Type B pancreatic cell (in vitro differentiated cells): ENCODE measurements around the gene AGAP3. TPM values are rescaled to one million over a fixed set of nuclear protein-coding genes. Genes with fewer than 3 reads are reported as not detected.
A peak's percentile ranks its signal among the peaks of the same experiment; 100 is the strongest.

Experiments used
- DNase-seq: peaks from one replicate; pipeline ENCODE4 v3.0.0; 2021; ENCODE audit warnings: mixed read lengths; ENCODE audit not compliant: unreplicated experiment; ENCODE audit errors: extremely low spot score
- H3K27ac Mint-ChIP-seq: 2 replicates; pipeline ENCODE4 v1.8.0; 2021; ENCODE audit warnings: mild to moderate bottlenecking, mixed read lengths
- H3K27me3 Mint-ChIP-seq: 2 replicates; pipeline ENCODE4 v1.8.0; 2021; ENCODE audit warnings: mixed read lengths
- H3K36me3 Mint-ChIP-seq: 2 replicates; pipeline ENCODE4 v1.8.0; 2021; ENCODE audit warnings: mixed read lengths
- H3K4me1 Mint-ChIP-seq: one replicate; pipeline ENCODE4 v1.8.0; 2021; ENCODE audit warnings: mixed read lengths; ENCODE audit not compliant: unreplicated experiment
- H3K4me3 Mint-ChIP-seq: 2 replicates; pipeline ENCODE4 v1.8.0; 2021; ENCODE audit warnings: mild to moderate bottlenecking, mixed read lengths
- H3K9me3 Mint-ChIP-seq: 2 replicates; pipeline ENCODE4 v1.8.0; 2021; ENCODE audit warnings: mixed read lengths
- total RNA-seq: library from RNA; stranded (reverse); gene quantifications from 2 replicates; pipeline ENCODE4 v1.2.1, GENCODE V29; 2021; ENCODE audit warnings: low replicate concordance
- TF ChIP-seq, protein P1 (sequence below): fragments of 200-600 bp; sonication (generic); conservative IDR thresholded peaks from 2 replicates; pipeline ENCODE4 v1.5.0; 2021; ENCODE audit warnings: antibody characterized with exemption, mild to moderate bottlenecking

The AGAP3 gene
- total RNA-seq, 1 donor from 2014 or later, result 114 TPM

DNA sequence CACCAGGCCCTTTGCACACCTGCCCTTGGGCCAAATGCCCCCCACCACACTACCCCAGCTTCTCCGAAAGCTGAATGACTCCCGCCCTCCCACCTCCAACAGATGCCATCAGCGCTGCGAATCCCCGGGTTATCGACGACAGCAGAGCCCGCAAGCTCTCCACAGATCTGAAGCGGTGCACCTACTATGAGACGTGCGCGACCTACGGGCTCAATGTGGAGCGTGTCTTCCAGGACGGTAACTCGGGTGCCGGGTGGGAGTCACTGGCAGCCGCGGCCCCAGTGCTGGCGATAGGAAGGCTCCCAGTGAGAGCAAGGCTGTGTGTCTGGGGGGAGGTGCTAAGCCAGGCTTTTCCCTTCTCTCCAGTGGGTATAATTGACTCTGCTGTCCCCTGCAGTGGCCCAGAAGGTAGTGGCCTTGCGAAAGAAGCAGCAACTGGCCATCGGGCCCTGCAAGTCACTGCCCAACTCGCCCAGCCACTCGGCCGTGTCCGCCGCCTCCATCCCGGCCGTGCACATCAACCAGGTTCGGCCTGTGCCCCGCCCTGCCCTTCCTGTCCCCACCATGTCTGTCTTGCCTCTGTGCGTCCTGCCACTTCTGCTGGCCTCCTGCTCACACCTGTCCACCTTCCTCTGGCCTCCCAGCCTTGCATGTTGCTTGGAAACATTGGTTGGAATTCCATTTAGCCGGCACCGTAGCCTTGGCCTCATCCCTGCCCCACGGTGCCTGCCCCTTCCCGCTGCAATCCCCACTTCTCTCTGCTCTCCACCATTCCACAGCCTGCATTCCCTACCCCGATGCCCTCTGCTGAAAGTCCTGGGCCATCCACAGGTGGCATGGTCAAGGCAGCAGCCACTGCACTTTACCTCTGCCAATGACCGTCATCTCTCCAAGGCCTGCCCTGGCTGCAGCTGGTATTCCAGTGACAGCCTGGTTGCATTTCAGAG lies 32.1 kb downstream of the AGAP3 start:
- no peak overlapping the region for H3K27ac Mint-ChIP-seq
- peaks cover 9% of the 10 kb centered on the region for H3K4me1 Mint-ChIP-seq
- DNase-seq, result no peak
- H3K27me3 Mint-ChIP-seq, result peaks cover 3% of the 10 kb centered on the region
- H3K36me3 Mint-ChIP-seq, result peaks cover 7% of the 10 kb centered on the region
- H3K9me3 Mint-ChIP-seq, result no peaks in the 10 kb centered on the region
- TF ChIP-seq, protein P1, sequence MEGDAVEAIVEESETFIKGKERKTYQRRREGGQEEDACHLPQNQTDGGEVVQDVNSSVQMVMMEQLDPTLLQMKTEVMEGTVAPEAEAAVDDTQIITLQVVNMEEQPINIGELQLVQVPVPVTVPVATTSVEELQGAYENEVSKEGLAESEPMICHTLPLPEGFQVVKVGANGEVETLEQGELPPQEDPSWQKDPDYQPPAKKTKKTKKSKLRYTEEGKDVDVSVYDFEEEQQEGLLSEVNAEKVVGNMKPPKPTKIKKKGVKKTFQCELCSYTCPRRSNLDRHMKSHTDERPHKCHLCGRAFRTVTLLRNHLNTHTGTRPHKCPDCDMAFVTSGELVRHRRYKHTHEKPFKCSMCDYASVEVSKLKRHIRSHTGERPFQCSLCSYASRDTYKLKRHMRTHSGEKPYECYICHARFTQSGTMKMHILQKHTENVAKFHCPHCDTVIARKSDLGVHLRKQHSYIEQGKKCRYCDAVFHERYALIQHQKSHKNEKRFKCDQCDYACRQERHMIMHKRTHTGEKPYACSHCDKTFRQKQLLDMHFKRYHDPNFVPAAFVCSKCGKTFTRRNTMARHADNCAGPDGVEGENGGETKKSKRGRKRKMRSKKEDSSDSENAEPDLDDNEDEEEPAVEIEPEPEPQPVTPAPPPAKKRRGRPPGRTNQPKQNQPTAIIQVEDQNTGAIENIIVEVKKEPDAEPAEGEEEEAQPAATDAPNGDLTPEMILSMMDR, result no peak
- no peak overlapping the region for H3K4me3 Mint-ChIP-seq

DNA sequence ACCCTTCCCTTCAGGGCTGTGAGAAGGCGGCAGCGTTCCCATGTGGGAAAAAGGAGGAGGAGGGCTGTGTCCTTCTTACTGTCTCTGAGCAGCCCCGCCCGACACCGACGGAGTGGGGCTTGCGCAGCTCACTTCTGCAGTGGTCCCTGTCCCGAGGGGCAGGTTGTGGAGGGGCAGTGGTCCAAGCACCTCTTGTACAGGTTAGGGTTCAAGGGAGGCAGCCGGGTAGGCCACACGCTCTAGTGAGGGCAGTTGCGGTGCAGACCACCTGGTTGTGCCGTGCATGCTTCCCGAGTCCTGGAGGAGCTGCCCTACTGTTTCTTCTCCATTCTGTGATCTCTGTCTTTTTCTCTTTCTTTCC lies 32.8 kb downstream of the AGAP3 start:
- Mint-ChIP-seq H3K4me3 (no peak overlapping the region), H3K27me3 (peaks cover 5% of the 10 kb centered on the region), H3K9me3 (no peaks in the 10 kb centered on the region), H3K4me1 (peaks cover 8% of the 10 kb centered on the region), H3K27ac (peak overlapping the region; percentile 52), H3K36me3 (peaks cover 10% of the 10 kb centered on the region)
- DNase-seq, result no peak
- TF ChIP-seq, protein P1, result no peak

DNA sequence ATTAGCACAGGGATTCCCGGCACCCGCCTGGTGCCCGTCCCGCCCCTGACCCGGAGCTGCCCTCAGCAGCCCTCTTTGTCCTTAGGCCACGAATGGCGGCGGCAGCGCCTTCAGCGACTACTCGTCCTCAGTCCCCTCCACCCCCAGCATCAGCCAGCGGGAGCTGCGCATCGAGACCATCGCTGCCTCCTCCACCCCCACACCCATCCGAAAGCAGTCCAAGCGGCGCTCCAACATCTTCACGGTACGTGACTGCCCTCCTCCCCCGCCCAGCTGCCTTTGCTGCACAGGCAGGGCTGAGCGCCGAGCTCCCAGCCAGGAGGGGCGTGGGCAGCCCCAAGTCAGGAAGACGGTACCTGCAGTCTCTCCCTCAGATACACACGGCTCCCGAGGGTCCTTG lies 33.6 kb downstream of the AGAP3 start:
- TF ChIP-seq, protein P1, result no peak
- H3K9me3 Mint-ChIP-seq, result no peaks in the 10 kb centered on the region

DNA sequence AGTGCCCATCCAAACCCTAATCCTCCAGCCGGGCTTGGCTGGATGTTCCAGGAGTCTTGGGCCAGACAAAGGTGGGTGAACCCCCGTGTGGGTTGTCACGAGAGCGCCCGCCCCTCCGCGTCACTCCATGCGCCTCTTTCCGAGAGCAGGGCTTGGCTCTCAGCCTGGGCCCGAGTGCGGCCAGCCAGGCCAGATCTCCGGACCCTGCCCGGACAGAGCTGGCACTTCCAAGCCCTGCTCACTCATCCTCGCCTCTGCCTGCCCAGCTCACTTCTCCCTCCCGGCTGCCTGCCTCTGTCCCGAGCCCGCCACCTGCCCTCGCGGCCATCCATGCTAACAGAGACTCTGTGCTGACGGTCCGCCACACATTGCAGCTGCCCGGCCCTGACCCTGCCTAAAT lies 34.6 kb downstream of the AGAP3 start:
- TF ChIP-seq, protein P1, result no peak
- H3K36me3 Mint-ChIP-seq, result peaks cover 12% of the 10 kb centered on the region
- no peaks in the 10 kb centered on the region for H3K9me3 Mint-ChIP-seq
- DNase-seq, result no peak
- peaks cover 3% of the 10 kb centered on the region for H3K27me3 Mint-ChIP-seq
- no peak overlapping the region for H3K27ac Mint-ChIP-seq
- peaks cover 12% of the 10 kb centered on the region for H3K4me1 Mint-ChIP-seq
- H3K4me3 Mint-ChIP-seq, result no peak overlapping the region

More for the DNA sequence above, 33.6 kb downstream of the AGAP3 start:
- DNase-seq, result no peak
- Mint-ChIP-seq H3K36me3 (peaks cover 12% of the 10 kb centered on the region), H3K27ac (no peak overlapping the region), H3K4me1 (peaks cover 15% of the 10 kb centered on the region), H3K4me3 (no peak overlapping the region), H3K27me3 (peaks cover 6% of the 10 kb centered on the region)

DNA sequence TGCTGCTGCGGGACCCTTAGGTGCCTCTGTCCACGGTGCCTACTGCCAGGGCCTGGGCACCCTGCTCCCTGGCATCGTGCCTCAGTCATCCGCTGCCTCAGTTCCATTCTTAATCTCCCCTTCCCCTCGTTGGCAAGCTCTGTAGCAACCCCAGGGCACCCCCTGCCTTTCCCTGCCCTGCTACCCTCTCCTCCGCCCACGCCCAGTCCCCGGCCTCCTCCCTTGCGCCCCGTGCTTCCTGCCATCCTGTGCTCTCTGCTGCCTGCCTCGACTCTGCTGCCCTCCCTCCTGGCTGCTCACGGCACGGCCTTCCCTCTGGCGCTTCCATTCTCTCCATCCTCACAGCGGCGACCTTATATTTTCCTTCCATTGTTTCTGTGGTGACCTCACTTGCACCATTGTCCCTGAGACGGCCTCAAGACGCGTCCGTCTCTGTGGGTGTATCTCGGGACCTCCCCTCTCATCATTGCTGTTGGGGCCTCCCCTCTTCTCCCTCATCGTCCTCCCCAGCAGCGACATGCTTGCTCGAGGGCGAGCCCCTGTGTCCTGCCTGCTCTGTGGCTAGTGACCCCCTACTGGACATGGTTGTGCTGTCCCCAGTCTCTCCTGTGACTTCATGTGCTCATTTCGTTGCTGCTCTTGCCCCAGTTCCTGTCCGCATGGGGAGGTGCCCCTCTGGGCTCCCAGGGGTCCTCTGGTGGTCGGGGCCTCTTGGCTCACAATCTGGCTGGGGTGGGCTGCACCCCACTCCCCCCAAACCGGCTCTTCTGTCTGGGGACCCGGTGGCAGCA lies 35.3 kb downstream of the AGAP3 start:
- no peak overlapping the region for H3K27ac Mint-ChIP-seq

More for the DNA sequence above, 35.3 kb downstream of the AGAP3 start:
- no peak for DNase-seq
- peaks cover 12% of the 10 kb centered on the region for H3K36me3 Mint-ChIP-seq
- no peak overlapping the region for H3K4me3 Mint-ChIP-seq
- H3K27me3 Mint-ChIP-seq, result peaks cover 3% of the 10 kb centered on the region
- no peaks in the 10 kb centered on the region for H3K9me3 Mint-ChIP-seq
- H3K4me1 Mint-ChIP-seq, result peaks cover 11% of the 10 kb centered on the region
- TF ChIP-seq, protein P1, result no peak
